Tibial nerve (tissue), 4 donors: Measurements from ENCODE around the gene AFAP1.

Experiments used
- CTCF ChIP-seq, 5 experiments: fragments of 200-600 bp in 3 of 5; fragments of 450-650 bp in 2 of 5; sonication (generic) in 3 of 5; IDR thresholded peaks; one replicate each; pipeline ENCODE4 v1.5.1; 2016 to 2019; ENCODE audit warnings: antibody characterized with exemption in 5 of 5, mild to moderate bottlenecking in 3 of 5, moderate library complexity in 2 of 5
- EP300 ChIP-seq, 2 donors: sonication (generic); formaldehyde crosslinking; IDR thresholded peaks; one replicate each; pipeline ENCODE4 v1.6.1; 2017; ENCODE audit warnings: antibody characterized with exemption in 2 of 2, mild to moderate bottlenecking in 1 of 2
- POLR2A ChIP-seq, 2 donors: fragments of 450-650 bp; IDR thresholded peaks; one replicate each; pipeline ENCODE4 v1.6.1; 2017; ENCODE audit warnings: antibody characterized with exemption in 2 of 2, mild to moderate bottlenecking in 2 of 2, moderate library complexity in 2 of 2

GRCh38 chr4:7976025-7976424, 36.4 kb upstream of the AFAP1 start:
- no peak for TF ChIP-seq CTCF (IDR thresholded peaks at IDR 0.05)
- TF ChIP-seq EP300 (IDR thresholded peaks at IDR 0.05), result no peak
- no peak for TF ChIP-seq POLR2A (IDR thresholded peaks at IDR 0.05)
